Right lobe of liver (tissue), 6 donors: ENCODE results near the gene CCSAP. TPM values are rescaled to one million over a fixed set of nuclear protein-coding genes. Genes with fewer than 3 reads are reported as not detected.
A peak's percentile ranks its signal among the peaks of the same experiment; 100 is the strongest.

Experiments
- ATAC-seq, 4 donors: fragments of 200-7000 bp; cut with Tn5 transposase; one replicate each; pipeline ENCODE4 v1.9.1; 2020; ENCODE audit warnings: mild to moderate bottlenecking in 4 of 4, moderate library complexity in 4 of 4
- DNase-seq, 3 donors: peaks; one replicate each; pipeline ENCODE4 v3.0.0-alpha.2; 2020
- H3K27ac ChIP-seq, 3 donors: fragments of 200-600 bp; one replicate each; pipeline ENCODE4 v1.8.0; 2022
- H3K27me3 ChIP-seq, 2 donors: fragments of 200-600 bp; one replicate each; pipeline ENCODE4 v1.8.0; 2022
- H3K36me3 ChIP-seq, 4 donors: fragments of 200-600 bp; sonication (generic) in 1 of 4; one replicate each; pipeline versions ENCODE4 v1.5.1 to v1.8.0; 2017 to 2022; ENCODE audit warnings: control low read depth in 1 of 4
- H3K4me1 ChIP-seq, 4 donors: fragments of 200-600 bp; sonication (generic) in 1 of 4; one replicate each; pipeline versions ENCODE4 v1.5.1 to v1.8.0; 2017 to 2022; ENCODE audit warnings: control low read depth in 1 of 4
- H3K4me3 ChIP-seq, 3 donors: fragments of 200-600 bp; one replicate each; pipeline ENCODE4 v1.8.0; 2022
- H3K9me3 ChIP-seq, 4 donors: fragments of 200-600 bp; sonication (generic) in 1 of 4; one replicate each; pipeline versions ENCODE4 v1.5.1 to v1.8.0; 2017 to 2022; ENCODE audit warnings: control low read depth in 1 of 4
- CTCF ChIP-seq, 4 donors: fragments of 200-600 bp in 3 of 4; fragments of 450-650 bp in 1 of 4; IDR thresholded peaks; one replicate each; pipeline versions ENCODE4 v1.5.1 to v1.8.0; 2016 to 2022; ENCODE audit warnings: antibody characterized with exemption in 4 of 4, mild to moderate bottlenecking in 2 of 4
- POLR2A ChIP-seq: fragments of 450-650 bp; IDR thresholded peaks from one replicate; pipeline ENCODE4 v1.6.1; 2017; ENCODE audit warnings: antibody characterized with exemption, mild to moderate bottlenecking
- WGBS: methylation state at CpG from one replicate; pipeline ENCODE4 v1.1.6; 2018; ENCODE audit warnings: low coverage, low lambda C conversion rate; ENCODE audit not compliant: insufficient coverage; ENCODE audit errors: missing lambda C conversion rate; 5-methylcytosine and 5-hydroxymethylcytosine counted together
- intact Hi-C, 2 donors: fragments of 100-400 bp; cut with DNase I; formaldehyde crosslinking; loops; one replicate each; pipeline versions ENCODE4 v1.11.2 to v1.14.1; 2022
- total RNA-seq, 6 experiments: library from RNA; depleted of rRNA in 2 of 6; stranded (reverse); fragments of >200 nt in 2 of 6; fragmentation: NEBNext Ultra II Directional in 3 of 6; extraction: Animal tissue kit (Norgen Biotek cat#: 25700) in 3 of 6; gene quantifications; one replicate each; pipeline versions ENCODE4 v1.1.0 to v1.2.4, GENCODE V29; 2016 to 2023
- donor health status: DM: no; HTN: yes; CAD: no.
- donor health status: DM: no; HTN: no; CAD: no.
- donor health status: DM: no; HTN: no; CAD: no.
- donor health status: DM: no; HTN: yes; CAD: no.
- donor health status: DM: no; HTN: yes; CAD: no.

Gene CCSAP
- total RNA-seq, 6 experiments from 2014 or later = 1.4 to 3.2 (median 1.7) TPM

DNA sequence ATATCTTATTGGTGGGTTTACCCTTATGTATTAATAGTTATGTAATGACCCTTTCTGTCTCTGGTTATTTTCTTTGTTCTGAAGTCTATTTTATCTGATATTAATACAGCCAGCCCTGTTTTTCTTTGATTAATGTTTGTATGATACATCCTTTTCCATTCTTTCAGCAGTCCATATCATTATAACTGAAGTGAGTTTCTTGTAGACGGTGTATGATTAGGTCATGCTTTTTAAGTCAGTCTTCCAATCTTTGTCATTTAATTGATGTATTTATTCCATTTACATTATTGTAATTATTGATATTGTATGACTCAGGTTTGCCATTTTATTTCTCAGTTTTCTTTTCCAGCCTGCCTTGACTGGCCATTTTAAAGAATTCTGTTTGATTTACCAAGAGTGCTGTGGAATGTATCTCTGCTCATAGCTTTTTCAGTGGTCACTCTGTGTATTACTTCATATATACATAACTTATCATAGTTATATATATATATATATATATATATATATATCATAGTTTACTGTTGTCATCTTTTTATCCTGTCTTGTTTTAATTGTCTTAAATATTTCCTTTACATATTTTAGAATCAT is 61.4 kb downstream of the CCSAP start:
- TF ChIP-seq CTCF (IDR thresholded peaks at IDR 0.05) = no peak
- TF ChIP-seq POLR2A = no peak
- Histone ChIP-seq H3K27me3 (no peaks in the 10 kb centered on the region), H3K4me1 (peaks cover 0 to 43% (median 7%) of the 10 kb centered on the region in 4 donors), H3K9me3 (no peaks in the 10 kb centered on the region), H3K4me3 (no peak overlapping the region), H3K27ac (no peak overlapping the region), H3K36me3 (no peaks in the 10 kb centered on the region)
- 93% methylated on average over 1 of the region's 1 CpG for WGBS
- no peak for ATAC-seq
- no peak for DNase-seq
- intact Hi-C loops = no loop called here

DNA sequence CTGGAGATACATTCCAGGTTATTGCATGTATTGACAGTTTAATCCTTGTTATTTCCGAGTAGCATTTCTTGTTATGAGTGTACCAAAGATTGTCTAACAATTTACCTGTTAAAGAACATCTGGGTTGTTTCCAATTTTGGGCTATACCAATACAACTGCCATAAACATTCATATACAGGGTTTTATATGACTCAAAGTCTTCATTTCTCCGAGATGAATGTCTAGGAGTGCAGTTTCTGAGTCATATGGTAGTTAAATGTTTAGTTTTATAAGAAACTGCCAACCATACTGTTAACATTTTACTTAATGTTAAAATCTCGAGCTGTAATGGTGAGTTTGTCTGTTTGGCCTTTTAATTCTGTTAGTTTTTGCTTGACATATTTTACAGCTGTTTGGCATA is 61.9 kb downstream of the CCSAP start:
- Histone ChIP-seq H3K36me3 (no peaks in the 10 kb centered on the region), H3K27ac (no peak overlapping the region), H3K4me1 (peaks cover 0 to 40% (median 6%) of the 10 kb centered on the region in 4 donors), H3K27me3 (no peaks in the 10 kb centered on the region), H3K9me3 (no peaks in the 10 kb centered on the region), H3K4me3 (no peak overlapping the region)
- TF ChIP-seq POLR2A (no peak), CTCF (IDR thresholded peaks at IDR 0.05) (no peak)
- DNase-seq (no peak), ATAC-seq (no peak)
- intact Hi-C loops = no loop called here
- 94% methylated on average over 3 of the region's 3 CpGs for WGBS

- 63% methylated on average over 6 of the region's 6 CpGs for WGBS
- H3K36me3 ChIP-seq = no peaks in the 10 kb centered on the region
- peak in 1 of 4 donors; percentile 72 for ATAC-seq
These were observed 62.6 kb downstream of the CCSAP start for GRCh38 chr1:229280037-229280828.

DNA sequence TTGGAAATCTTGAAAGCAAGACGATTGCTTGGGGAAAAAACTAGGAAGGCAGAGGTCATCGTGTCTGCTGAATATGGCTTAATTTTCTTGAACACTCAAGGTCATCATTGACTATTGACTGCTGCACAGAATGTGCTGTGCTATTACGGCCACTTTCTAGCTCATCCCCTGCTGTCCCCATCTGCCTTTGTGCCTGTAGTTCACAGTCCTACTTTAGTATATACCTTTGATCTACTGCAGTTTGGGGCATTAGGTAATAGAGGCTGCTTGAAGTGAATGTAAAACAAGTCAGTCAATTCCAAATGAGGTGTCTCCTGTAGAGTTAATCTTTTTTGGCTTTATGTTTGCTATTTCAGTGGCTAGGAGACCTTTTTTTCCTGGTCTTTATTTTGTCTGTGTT is 63.6 kb downstream of the CCSAP start:
- H3K9me3 ChIP-seq = no peaks in the 10 kb centered on the region
- ATAC-seq (peak in 3 of 4 donors; percentile 17 to 42 (median 40)), DNase-seq (no peak)
- 25% methylated on average over 3 of the region's 3 CpGs for WGBS
- H3K4me3 ChIP-seq = no peak overlapping the region
- no peaks in the 10 kb centered on the region for H3K27me3 ChIP-seq
- intact Hi-C loops = no loop called here
- H3K27ac ChIP-seq = no peak overlapping the region
- H3K4me1 ChIP-seq = peaks cover 0 to 32% (median 5%) of the 10 kb centered on the region in 4 donors
- no peaks in the 10 kb centered on the region for H3K36me3 ChIP-seq
- TF ChIP-seq CTCF (IDR thresholded peaks at IDR 0.05) = no peak
- no peak for TF ChIP-seq POLR2A

More at GRCh38 chr1:229280037-229280828, 62.6 kb downstream of the CCSAP start:
- Histone ChIP-seq H3K9me3 (no peaks in the 10 kb centered on the region), H3K4me1 (peaks cover 0 to 36% (median 3%) of the 10 kb centered on the region in 4 donors), H3K4me3 (no peak overlapping the region), H3K27me3 (no peaks in the 10 kb centered on the region), H3K27ac (no peak overlapping the region)
- intact Hi-C loops = no loop called here
- no peak for DNase-seq
- TF ChIP-seq CTCF (IDR thresholded peaks at IDR 0.05) = no peak
- TF ChIP-seq POLR2A = no peak
